PC-3 (cell line): ENCODE measurements around the gene TDRD1. TPM values are rescaled to one million over a fixed set of nuclear protein-coding genes. Genes with fewer than 3 reads are reported as not detected.

ENCODE experiments used
- ATAC-seq: fragments of 200-7000 bp; cut with Tn5 transposase; 2 replicates; pipeline ENCODE4 v1.9.1; 2020; ENCODE audit warnings: mild to moderate bottlenecking, moderate library complexity
- BruUV-seq: library from RNA; stranded (reverse); fragments of 400-500 nt; replicated peaks from 2 replicates; lab custom pipeline; 2021; lab: Mats Ljungman, UMichigan
- CTCF ChIA-PET: fragments of 300-600 bp; sonication (Branson Sonifier 250); formaldehyde crosslinking; loops from one replicate; lab custom pipeline; 2022; ENCODE audit warnings: antibody characterized with exemption; lab: Charles Lee
- POLR2A ChIA-PET: fragments of 300-600 bp; sonication (Branson Sonifier 250); formaldehyde crosslinking; loops from one replicate; lab custom pipeline; 2022; ENCODE audit warnings: antibody characterized with exemption; ENCODE audit not compliant: unreplicated experiment; lab: Charles Lee
- DNase-seq: peaks from one replicate; pipeline ENCODE4 v3.0.0-alpha.2; 2015
- H2AFZ ChIP-seq: fragments of 300-600 bp; sonication (generic); 2 replicates; pipeline ENCODE4 v1.6.0; 2016; ENCODE audit warnings: antibody characterized with exemption, low read length
- H3F3A ChIP-seq: fragments of 300-600 bp; sonication (generic); one replicate; pipeline ENCODE4 v1.6.0; 2017; ENCODE audit warnings: antibody characterized with exemption, low read length, control low read depth, mild to moderate bottlenecking; ENCODE audit not compliant: unreplicated experiment
- H3K27ac ChIP-seq: fragments of 300-600 bp; sonication (generic); 2 replicates; pipeline ENCODE4 v1.5.1; 2016; ENCODE audit warnings: mild to moderate bottlenecking, low read length
- H3K27me3 ChIP-seq: fragments of 300-600 bp; sonication (generic); 2 replicates; pipeline ENCODE4 v1.6.1; 2016; ENCODE audit warnings: low read length, mixed read lengths
- H3K36me3 ChIP-seq: fragments of 300-600 bp; sonication (generic); 2 replicates; pipeline ENCODE4 v1.6.1; 2016; ENCODE audit warnings: low read depth, mixed run types, low read length, mixed read lengths
- H3K4me1 ChIP-seq: fragments of 300-600 bp; sonication (generic); 2 replicates; pipeline ENCODE4 v1.5.1; 2016; ENCODE audit warnings: low read length; ENCODE audit not compliant: insufficient read depth
- H3K4me2 ChIP-seq: fragments of 300-600 bp; sonication (generic); 2 replicates; pipeline ENCODE4 v1.6.0; 2016; ENCODE audit warnings: low read length
- H3K4me3 ChIP-seq: fragments of 300-600 bp; sonication (generic); 2 replicates; pipeline ENCODE4 v1.5.1; 2016; ENCODE audit warnings: mild to moderate bottlenecking, low read length, mixed read lengths
- H3K79me2 ChIP-seq: fragments of 300-600 bp; sonication (generic); 2 replicates; pipeline ENCODE4 v1.6.1; 2017; ENCODE audit warnings: low read length, mixed read lengths
- H3K9ac ChIP-seq: fragments of 300-600 bp; sonication (generic); 2 replicates; pipeline ENCODE4 v1.6.0; 2016; ENCODE audit warnings: mild to moderate bottlenecking, low read length
- H3K9me2 ChIP-seq: fragments of 300-600 bp; sonication (generic); replicated peaks from 2 replicates; pipeline ENCODE4 v1.6.1; 2016; ENCODE audit warnings: mixed run types, low read length, mixed read lengths
- H3K9me3 ChIP-seq: fragments of 300-600 bp; sonication (generic); 2 replicates; pipeline ENCODE4 v1.6.1; 2016; ENCODE audit warnings: low read length, mixed read lengths
- H4K20me1 ChIP-seq: fragments of 300-600 bp; sonication (generic); 2 replicates; pipeline ENCODE4 v1.6.1; 2016; ENCODE audit warnings: low read length, mixed read lengths
- EZH2 ChIP-seq: fragments of 300-600 bp; sonication (generic); IDR thresholded peaks from one replicate; pipeline ENCODE4 v1.6.1; 2017; ENCODE audit warnings: antibody characterized with exemption, mild to moderate bottlenecking, low read length; ENCODE audit not compliant: unreplicated experiment
- EZH2phosphoT487 ChIP-seq: fragments of 300-600 bp; sonication (generic); IDR thresholded peaks from 2 replicates; pipeline ENCODE4 v1.6.1; 2018; ENCODE audit warnings: mild to moderate bottlenecking, antibody characterized with exemption, low read length, borderline replicate concordance
- intact Hi-C: fragments of 100-400 bp; cut with micrococcal nuclease; formaldehyde crosslinking; loops from 2 replicates; pipeline ENCODE4 v1.9.0; 2023
- total RNA-seq: library from RNA; depleted of rRNA; stranded (reverse); fragments of >200 nt; gene quantifications from 2 replicates; pipeline ENCODE4 v1.2.3, GENCODE V29; 2014
- TF ChIP-seq, protein P1 (sequence below): fragments of 300-600 bp; sonication (generic); conservative IDR thresholded peaks from 2 replicates; pipeline ENCODE4 v1.5.1; 2017; ENCODE audit warnings: antibody characterized with exemption, low read depth, mild to moderate bottlenecking, low read length

Gene TDRD1
- total RNA-seq, 1 experiment from 2014 or later: not detected

DNA sequence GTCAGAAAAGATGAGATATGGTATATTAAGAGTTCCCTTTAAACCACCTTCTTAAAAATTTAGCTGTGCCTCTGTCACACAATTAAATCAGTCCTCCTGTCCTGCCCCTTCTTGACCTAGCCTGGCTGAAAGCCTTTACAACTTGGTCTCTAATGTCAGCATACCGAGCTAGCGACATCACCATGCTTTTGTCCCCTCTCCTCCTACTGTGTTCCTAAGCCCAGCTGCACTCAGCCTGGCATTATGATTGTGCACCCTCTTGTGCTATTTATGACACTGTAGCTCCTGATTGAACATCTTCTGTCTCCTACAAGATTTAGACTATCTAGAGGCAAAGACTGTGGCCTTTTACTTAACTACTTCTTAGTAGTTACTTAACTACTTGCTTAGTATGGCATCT is 29.2 kb downstream of the TDRD1 start:
- no peak for DNase-seq
- no TSS peak for BruUV-seq
- no peak for ATAC-seq
- H3F3A ChIP-seq: no peaks in the 10 kb centered on the region
- no peaks in the 10 kb centered on the region for H3K79me2 ChIP-seq
- no peak overlapping the region for H3K27ac ChIP-seq
- no peak overlapping the region for H3K9ac ChIP-seq
- no peaks in the 10 kb centered on the region for H3K4me1 ChIP-seq
- CTCF ChIA-PET: no interaction called here
- H3K9me3 ChIP-seq: no peaks in the 10 kb centered on the region
- no peak overlapping the region for H2AFZ ChIP-seq
- intact Hi-C loops: no loop called here
- no peak for TF ChIP-seq EZH2
- no peak for TF ChIP-seq EZH2phosphoT487
- TF ChIP-seq, protein P1, sequence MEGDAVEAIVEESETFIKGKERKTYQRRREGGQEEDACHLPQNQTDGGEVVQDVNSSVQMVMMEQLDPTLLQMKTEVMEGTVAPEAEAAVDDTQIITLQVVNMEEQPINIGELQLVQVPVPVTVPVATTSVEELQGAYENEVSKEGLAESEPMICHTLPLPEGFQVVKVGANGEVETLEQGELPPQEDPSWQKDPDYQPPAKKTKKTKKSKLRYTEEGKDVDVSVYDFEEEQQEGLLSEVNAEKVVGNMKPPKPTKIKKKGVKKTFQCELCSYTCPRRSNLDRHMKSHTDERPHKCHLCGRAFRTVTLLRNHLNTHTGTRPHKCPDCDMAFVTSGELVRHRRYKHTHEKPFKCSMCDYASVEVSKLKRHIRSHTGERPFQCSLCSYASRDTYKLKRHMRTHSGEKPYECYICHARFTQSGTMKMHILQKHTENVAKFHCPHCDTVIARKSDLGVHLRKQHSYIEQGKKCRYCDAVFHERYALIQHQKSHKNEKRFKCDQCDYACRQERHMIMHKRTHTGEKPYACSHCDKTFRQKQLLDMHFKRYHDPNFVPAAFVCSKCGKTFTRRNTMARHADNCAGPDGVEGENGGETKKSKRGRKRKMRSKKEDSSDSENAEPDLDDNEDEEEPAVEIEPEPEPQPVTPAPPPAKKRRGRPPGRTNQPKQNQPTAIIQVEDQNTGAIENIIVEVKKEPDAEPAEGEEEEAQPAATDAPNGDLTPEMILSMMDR: no peak
- no peaks in the 10 kb centered on the region for H3K36me3 ChIP-seq
- POLR2A ChIA-PET: no interaction called here
- no peaks in the 10 kb centered on the region for H4K20me1 ChIP-seq
- no peak overlapping the region for H3K4me3 ChIP-seq
- H3K27me3 ChIP-seq: peaks cover 73% of the 10 kb centered on the region
- H3K4me2 ChIP-seq: no peak overlapping the region
- H3K9me2 ChIP-seq: no peaks in the 10 kb centered on the region

DNA sequence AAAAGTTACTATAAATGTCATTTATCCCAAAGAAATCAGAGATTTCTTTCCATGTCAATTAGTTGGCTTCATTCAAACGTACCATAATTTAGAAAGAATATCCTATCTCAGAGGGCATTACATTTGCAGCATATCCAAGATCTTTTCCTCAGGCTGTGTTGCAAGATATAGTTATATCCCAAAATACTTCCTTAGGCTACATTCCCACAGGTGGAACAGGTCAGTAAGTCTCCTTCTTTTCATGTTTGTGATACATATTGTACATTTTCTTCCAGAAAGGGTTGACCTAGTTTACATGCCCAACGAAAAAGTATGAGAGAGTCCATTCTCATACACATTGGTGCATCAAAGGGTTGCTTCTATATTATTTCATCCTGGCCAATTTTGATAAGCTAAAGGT is 33.0 kb downstream of the TDRD1 start:
- no peaks in the 10 kb centered on the region for H3K4me1 ChIP-seq
- DNase-seq (no peak), ATAC-seq (no peak)
- intact Hi-C loops: no loop called here
- no TSS peak for BruUV-seq
- no peaks in the 10 kb centered on the region for H3K79me2 ChIP-seq
- no peak overlapping the region for H3K9ac ChIP-seq
- no peak overlapping the region for H3K4me2 ChIP-seq
- H3K4me3 ChIP-seq: no peak overlapping the region
- POLR2A ChIA-PET: no interaction called here
- no peak overlapping the region for H2AFZ ChIP-seq
- peaks cover 82% of the 10 kb centered on the region for H3K27me3 ChIP-seq
- TF ChIP-seq EZH2 (no peak), EZH2phosphoT487 (no peak)
- TF ChIP-seq, protein P1: no peak
- CTCF ChIA-PET: no interaction called here
- no peaks in the 10 kb centered on the region for H4K20me1 ChIP-seq
- no peaks in the 10 kb centered on the region for H3K36me3 ChIP-seq
- no peaks in the 10 kb centered on the region for H3K9me3 ChIP-seq
- H3F3A ChIP-seq: no peaks in the 10 kb centered on the region
- H3K9me2 ChIP-seq: no peaks in the 10 kb centered on the region
- no peak overlapping the region for H3K27ac ChIP-seq

DNA sequence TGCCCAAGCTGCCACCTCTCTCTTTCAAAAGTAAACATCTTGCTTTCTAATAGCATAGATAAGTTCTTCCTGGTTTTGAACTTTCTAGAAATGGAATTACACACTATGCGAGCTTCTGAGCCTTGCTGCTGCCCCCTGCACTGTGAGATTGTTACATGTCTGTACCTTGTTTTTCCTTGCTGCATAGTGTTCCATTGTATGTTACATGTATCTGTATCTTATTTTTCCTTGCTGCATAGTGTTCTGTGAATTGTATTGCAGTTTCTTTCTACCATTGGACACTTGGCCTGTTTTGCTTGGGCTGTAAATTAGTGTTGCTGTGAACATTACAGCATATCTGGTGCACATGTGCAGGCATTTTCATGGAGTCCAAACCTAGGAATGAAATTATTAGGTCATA is 35.9 kb downstream of the TDRD1 start:
- Histone ChIP-seq H3K9me2 (no peaks in the 10 kb centered on the region), H3K9me3 (no peaks in the 10 kb centered on the region), H3K4me1 (no peaks in the 10 kb centered on the region), H2AFZ (no peak overlapping the region), H3F3A (no peaks in the 10 kb centered on the region), H3K27ac (no peak overlapping the region), H3K36me3 (no peaks in the 10 kb centered on the region), H3K27me3 (peaks cover 91% of the 10 kb centered on the region), H3K4me3 (no peak overlapping the region), H3K4me2 (no peak overlapping the region), H3K79me2 (no peaks in the 10 kb centered on the region), H3K9ac (no peak overlapping the region), H4K20me1 (no peaks in the 10 kb centered on the region)
- DNase-seq: no peak
- POLR2A ChIA-PET: no interaction called here
- no peak for ATAC-seq
- CTCF ChIA-PET: no interaction called here
- TF ChIP-seq EZH2phosphoT487 (no peak), EZH2 (no peak)
- TF ChIP-seq, protein P1: no peak
- BruUV-seq: no TSS peak
- intact Hi-C loops: no loop called here
